ENCODE results near the gene ALDH3B2. TPM values are rescaled to one million over a fixed set of nuclear protein-coding genes. Genes with fewer than 3 reads are reported as not detected.
"Not testable (repeated sequence)": the region's sequence is repeated elsewhere in the genome, so short reads cannot be mapped to it uniquely, and the experiment has no call there.

ALDH3B2 gene
- total RNA-seq, 1 donor from 2014 or later: 3.3 TPM

GRCh38 chr11:67642173-67643120, 32.0 kb downstream of the ALDH3B2 start:
- DNase-seq: no peak

DNA sequence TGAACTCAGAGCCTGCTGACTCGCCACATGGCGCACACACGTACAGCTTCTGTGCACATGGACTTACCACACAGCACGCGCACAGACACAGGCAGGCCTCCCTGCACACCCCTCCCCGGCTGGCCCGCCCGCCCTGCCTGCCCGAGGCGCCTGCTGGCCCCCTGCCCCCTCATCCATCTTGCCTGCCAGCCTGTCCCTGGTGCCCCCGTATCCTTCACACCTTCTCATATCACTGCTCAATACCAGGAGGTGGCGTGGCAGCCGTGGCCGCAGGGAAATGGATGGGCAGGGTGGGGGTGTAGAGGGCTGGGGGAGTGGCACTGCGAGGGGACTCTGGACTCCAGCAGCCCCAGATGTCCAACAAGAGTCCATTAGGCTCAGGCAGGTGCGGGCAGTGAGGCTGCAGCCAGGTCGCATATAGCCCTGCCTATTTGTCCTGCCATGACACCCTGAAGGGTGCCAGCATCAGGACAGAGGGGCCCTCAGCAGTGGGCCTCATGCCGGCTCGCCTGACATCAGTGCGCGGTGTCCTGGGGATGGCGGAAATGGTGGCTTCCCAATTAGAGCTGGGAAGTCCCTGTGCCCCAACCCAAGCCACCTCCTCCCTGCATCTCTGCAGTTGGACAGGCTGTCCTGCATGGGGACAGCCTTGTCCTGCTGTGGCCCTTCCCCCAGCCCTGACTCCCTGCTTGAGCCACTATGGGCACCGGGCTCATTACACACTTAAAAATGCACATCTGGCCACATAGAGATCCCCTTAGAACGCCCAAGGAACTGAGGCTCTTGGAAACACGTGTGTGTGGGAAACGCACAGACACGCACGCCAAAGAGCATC, 32.9 kb downstream of the ALDH3B2 start:
- DNase-seq: no peak

DNA sequence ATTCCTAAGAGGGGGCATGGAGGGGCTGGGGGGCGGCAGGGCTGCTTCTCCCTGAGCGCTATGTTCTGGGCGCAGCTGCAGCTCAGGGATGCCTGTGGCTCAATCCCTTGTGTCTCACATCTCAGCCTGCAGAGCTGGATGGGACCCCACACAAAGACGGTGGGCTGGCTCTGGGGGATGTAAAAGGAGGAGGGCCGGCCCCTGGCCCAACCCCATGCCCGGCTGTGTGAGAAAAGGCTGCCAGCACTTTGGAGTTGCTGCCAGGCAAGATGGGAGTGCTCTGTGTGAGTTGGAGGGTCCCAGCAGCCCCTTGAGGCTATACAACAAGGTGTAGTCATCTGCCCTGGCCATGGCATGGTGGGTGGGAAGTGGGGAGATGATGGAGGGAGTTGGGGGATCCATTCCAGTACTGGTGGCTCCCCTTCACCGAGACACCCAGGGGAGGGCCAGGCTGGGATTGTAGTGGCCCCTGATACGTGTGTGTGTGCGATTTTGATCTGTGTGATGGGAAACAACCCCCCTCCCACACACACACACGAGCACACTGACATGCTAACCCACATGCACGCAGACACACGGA, 33.6 kb downstream of the ALDH3B2 start:
- DNase-seq: no peak

DNA sequence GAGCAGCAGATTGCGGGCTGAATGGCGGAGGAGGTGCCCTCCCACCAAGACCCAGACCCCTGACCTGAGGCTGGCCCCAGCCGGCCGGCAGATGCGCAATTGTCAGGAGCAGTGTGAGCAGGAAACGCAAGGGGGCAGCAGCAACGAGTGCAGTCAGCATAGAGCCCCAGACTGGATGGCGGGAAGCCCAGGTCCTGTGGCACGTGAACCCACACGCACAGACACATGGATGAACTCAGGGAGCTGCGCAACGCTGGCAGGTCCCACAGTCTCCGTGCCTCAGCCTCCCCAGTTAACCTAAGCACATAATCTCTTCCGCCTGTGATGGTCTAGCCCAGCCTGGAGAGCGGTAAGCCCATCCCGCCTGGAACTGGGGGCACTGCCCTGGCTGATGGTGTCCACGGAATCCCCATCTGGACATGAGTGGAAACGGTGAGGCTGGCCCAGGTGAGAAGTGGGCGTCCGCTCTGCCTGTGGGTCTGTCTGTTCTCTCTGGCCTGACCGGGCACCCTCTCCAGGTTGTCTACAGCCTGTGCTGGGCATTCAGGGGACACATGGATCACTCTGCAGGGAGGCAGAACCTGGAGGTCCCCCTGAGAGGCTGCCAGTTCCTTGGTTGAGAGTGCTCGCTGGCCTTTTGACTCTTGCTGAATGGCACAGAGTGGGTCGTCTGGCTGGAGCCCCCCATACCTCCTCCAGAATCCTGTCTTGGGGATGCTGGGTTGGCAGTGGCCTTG, 34.2 kb downstream of the ALDH3B2 start:
- peak; percentile 68 for DNase-seq

DNA sequence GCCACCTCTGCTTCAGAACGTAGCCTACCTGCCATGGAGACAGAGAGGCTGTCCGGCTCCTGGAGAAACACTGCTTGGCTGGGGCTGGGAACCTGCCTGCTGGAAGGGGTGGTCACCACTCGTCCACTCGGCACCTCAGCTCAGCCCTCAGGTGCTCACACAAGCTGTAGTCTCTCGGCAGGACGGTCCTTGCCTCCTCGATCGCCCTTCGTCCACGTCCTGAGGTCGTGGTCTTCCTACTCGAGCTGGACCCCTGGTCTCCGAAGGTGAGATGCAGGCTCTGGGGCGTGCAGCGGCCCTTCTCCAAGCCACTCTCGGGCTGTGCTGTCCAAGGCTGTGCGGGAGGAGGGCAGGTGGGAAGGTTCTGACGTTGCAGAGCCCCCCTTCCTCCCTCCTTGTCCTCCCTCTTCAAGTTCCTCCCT, 35.0 kb downstream of the ALDH3B2 start, which contains the start of gene TBX10:
Gene TBX10, minus strand, starts transcription at position 326 of the 422 bp plus-strand sequence. Its CDS starts 291 bp downstream, at position 35.
- no peak for DNase-seq

DNA sequence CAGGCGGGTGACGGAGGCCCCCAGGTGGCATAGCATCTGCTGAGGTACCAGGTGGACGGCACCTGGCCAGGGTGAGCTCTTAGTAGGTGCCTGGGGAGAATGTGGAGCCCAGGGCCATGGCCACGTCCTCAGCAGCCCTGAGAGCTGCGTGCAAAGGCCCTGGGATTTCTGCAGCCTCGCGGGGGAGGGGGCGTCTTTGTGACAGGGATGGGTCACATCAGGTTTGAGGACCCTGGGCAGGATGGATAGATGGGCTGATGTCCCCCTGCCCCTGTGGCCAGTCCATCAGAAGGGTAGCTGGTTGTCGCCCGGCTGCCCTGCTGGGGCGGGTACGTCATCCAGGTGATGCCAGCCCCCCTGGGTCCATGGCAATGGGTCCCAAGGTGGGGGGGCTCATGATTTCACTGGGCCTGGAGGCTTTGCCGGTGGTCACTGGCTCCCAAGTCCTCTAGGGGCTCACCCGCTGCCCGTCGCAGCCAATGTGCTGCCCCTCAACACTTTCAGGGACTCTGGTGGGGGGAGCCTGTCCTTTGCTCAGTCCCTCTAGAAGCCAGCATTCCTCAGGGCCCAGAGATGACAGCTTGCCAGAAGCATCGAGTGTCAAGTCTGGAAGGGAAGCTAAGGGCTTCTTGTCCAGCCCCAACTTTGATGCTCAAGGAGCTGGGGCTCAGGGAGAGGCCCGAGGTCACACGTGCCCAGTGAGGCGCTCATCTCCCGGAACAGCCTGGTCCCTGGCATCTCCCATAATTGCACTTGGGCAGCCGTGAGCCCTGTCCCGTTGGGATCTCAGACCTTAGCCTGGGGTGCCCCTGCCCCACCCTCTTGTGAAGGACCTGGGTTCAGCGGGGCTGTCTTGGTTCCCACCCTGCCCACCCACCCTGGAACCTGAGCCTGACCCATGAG, 35.6 kb downstream of the ALDH3B2 start:
- no peak for DNase-seq

DNA sequence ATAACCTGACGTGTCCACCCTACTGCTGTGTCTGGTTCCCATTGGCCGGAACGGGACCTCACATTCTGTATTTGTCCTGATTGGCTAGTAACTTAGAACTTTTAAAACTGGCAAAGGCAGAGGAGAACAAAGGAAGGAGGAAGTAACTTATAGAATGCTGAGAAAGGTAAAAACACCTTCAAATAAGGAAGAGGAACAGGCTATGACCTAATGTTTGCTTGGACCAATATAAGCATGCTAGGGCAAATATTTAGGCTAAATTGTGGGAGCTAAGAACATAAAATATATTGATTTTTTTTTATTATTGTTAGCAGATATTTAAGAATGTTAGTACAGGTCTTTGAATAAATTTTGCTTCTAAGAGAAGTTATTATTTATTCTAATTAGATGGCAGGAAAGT, 37.0 kb downstream of the ALDH3B2 start:
- not testable (repeated sequence) for DNase-seq

- DNase-seq: no peak
Observed at GRCh38 chr11:67636962-67637361, 37.5 kb downstream of the ALDH3B2 start.

GRCh38 chr11:67635231-67635521, 39.2 kb downstream of the ALDH3B2 start:
- DNase-seq: no peak

DNA sequence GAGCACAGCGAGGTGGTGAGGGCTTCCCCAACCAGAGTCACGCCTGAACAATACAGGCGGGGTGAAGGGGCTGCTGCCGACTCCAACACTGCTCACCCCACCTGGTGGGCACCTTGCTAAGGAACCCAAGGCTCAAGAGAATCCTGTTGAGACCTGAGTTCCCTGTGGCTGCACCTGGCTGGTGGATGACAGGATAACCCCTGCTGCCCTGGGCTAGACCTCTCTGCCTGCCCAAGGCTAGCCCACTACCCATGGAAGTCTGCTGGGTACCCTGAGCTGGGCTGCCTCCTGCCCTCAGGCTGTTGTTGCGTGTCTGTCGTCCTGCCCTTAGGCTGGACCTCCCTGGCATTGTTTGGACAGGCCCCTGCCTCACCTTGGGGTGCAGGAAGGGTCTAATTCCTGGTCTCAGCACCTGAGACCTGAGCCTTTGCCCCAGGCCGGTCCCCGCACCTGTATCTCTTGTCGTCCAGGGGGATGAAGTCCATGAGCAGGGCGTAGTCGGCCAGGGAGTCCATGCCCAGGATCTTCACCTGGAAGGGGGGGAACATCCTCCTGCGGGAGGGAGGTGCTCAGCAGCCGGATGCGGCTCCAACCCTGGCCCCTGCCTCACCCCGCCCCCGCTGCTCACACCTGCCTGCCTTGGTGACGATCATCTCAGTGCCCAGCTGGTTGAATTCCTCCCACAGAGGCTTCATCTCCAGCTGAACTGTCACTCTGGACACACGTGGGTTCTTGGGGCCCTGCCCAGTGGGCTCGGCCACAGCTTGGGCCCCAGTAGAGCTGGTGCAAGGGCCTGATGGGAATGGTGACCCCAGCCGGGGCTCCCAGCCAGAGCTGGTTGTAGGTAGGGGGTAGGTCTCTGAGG, 39.8 kb downstream of the ALDH3B2 start:
- no peak for DNase-seq

DNA sequence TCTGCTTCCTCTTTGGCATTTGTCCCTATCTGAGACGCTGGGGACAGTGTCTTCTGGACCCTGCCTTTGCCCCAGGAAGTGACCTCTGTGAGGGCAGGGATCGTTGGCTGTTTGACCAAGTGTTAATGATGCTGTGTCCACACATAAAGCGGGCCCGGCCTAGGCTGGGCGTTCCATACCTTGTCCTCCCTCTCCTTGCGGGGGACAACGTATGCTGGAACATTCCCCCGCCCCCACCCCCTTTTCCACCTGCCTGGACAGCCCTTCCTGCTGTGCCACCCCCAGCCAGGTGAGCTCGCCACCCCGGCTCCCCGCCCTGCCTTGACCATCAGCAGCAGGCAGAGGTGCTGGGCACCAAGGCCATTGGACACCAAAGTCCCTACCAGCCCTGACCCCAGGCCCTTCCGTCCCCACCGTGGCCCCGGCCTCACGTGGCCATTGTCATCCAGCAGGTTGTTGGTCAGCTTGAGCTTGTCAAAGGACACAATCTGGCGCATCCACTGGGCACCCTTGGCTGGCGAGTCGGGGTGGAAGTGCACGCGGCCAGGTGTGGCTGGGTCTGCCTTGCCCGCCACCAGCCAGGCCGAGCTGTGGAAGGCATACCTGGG, 40.6 kb downstream of the ALDH3B2 start:
- no peak for DNase-seq

GRCh38 chr11:67632982-67633755, 41.3 kb downstream of the ALDH3B2 start:
- no peak for DNase-seq

- no peak for DNase-seq
Observed at GRCh38 chr11:67632175-67632981, 42.0 kb downstream of the ALDH3B2 start.

DNA sequence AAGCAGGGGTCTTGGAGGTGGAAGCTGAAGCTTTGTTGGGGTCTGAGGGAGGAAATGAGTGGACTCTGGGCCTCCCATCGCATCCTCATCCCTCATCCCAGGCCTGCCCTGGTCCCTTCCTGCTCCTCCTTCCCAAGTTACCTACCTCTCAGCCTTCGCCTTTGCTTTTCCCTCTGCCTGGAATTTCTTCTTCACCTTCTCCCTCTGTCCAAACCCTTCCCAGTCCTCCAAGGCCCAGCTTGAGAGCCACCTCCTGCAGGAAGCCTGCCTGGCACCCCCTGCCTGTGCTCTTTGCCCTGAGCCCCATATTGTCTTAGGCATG, 42.6 kb downstream of the ALDH3B2 start:
- no peak for DNase-seq

DNA sequence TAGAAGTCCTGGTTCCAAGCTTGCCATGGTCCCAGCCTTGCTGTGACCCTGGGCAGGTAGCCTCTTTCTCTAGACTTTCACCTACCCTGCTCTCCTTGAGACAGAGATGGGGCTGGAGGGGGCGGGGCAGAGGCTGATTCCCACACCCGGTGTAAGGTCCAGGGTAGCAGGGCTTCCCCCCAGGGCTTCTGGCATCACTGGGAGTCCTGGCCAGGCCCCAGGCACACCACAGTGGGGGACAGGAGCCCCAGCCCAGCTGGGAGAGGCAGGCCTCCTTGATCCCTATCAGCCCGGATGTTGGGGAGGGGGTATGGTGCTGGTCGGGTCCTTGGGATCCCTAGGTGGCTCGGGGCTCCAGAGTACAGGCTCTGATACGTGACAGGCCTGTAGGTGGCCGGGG, 43.0 kb downstream of the ALDH3B2 start:
- DNase-seq: no peak

DNA sequence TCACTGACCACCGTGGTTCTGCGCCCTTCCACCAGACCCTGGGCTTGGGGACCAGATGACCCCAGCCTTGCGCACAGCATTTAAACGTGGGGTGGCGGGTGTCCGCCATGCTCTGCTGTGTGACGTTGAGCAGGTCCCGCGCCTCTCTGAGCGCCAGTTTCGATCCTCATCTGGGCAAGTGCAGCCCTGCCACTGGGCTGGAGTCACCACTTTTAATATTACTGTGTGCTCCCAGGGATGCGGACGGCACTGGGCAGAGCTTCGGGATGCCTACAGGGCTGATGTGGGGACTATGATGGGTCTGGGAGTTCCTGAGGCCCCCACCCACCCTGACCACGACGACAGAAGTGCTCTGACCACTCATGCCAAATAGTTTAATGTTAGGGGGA, 43.5 kb downstream of the ALDH3B2 start:
- no peak for DNase-seq

DNA sequence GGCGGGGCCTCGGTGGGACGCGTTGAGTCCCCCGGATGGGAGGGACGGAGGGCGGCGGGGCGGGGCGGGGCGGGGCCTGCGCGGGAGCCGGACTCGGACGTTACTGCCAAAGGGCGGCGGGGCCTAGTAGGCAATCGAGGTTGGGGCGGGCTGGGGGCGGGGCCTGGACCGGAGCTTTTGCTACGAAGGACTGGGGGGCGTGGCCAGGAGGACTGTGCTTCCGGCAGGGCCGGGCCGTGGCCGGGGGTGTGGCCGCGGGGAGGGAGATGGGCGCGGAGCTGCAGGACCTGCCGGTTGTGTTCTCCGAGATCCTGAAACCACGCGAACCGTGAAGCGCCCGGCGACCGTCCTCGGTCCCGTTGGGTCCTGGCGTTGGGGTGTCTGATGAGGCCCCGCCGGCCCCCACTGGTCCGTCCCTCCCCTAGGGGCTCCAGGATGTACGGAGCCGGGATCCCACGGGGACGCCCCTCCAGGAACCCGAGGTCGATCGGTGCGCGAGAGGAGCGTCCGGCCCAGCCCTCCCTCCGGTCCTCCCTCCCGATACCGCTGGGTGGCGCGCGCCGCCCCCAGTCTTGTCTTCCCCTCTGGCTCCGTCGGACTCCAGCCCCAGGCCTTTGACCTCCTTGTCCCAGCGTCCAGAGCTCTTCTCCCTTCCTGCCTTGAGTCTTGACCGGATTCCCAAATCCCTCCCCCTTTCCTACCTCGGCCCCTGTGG, 44.0 kb downstream of the ALDH3B2 start:
- peak; percentile 99 for DNase-seq

Data from tongue (tissue), 2 donors.